Tongue (tissue), 2 donors: ENCODE results near the gene OBI1. TPM values are rescaled to one million over a fixed set of nuclear protein-coding genes. Genes with fewer than 3 reads are reported as not detected.

Source experiments
- DNase-seq: peaks from one replicate; pipeline ENCODE4 v3.0.0-alpha.2; 2015
- total RNA-seq: library from RNA; depleted of rRNA; stranded (reverse); fragments of >200 nt; gene quantifications from one replicate; pipeline ENCODE4 v1.2.3, GENCODE V29; 2014

Gene OBI1
- total RNA-seq, 1 donor from 2014 or later, result 17.7 TPM

DNA sequence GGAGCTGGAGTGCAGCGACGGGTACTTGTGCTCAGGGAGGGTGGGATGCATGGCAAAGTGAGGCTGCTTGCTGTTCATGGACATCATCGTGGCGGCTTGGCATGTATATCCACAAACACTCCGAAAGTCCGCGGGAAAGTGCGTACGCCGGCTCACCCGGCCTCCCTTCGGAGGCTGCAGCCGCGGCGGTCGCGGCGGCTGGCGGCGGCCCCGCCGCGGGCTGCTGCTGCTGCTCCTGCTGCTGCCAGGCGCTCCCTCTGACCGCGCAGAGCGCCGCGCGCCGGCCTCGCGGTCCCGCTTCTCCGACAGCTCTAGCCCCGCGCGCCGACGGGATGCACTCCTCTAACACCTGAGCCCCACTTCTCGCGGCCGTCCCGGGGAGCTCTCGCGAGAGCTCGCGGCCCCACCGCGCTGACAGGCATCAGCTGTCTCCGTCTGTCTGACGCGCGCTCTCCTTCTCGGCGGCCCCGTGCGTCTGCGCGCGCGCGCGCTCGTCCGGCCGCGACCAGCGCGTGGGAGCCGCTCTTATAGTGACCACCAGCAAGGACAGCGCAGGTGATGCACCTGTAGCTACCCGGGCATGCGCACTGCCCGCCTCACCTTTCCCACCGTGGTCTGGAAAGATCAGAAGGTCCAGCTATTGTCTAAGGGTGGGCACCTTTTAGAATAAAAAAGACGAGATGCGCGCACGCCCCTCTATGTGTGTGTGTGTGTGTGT, 55.6 kb downstream of the OBI1 start, which contains the start of gene POU4F1:
TSS of gene POU4F1 (minus strand) at position 313 of the 718 bp plus-strand sequence. CDS start at position 87, 226 bp downstream.
- DNase-seq, result peak; percentile 79

DNA sequence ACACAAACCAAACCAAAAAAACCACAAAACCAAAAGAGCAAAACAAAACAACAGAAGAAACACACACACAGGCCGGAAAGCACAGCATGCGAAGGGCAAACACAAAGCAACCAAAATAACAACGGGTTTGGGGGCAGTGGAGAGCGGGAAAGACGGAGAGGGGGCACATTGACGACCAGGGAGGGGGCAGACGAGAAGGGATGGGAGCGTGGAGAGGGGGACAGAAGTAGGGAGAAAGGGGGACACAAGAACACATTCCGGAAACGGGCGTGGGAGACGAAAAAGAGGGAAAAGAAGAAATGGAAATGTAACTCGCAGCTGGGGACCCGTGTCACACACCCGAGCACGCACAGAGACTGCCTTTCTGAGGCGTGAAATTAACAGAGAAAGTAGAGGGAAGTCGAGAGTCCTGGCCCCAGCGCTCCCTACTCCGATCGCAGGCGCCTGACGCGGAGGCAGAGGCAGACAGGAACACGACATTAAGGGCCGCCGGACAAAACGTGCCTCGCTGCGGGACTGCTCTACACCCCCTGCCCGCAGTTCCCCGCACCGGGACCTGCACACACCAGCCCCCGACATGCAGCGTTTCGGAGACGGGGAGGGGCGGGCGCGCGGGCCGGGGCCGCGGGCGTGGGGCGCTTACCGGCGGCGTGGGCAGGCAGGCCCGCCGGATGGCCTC, 56.3 kb downstream of the OBI1 start:
- DNase-seq, result peak; percentile 32

DNA sequence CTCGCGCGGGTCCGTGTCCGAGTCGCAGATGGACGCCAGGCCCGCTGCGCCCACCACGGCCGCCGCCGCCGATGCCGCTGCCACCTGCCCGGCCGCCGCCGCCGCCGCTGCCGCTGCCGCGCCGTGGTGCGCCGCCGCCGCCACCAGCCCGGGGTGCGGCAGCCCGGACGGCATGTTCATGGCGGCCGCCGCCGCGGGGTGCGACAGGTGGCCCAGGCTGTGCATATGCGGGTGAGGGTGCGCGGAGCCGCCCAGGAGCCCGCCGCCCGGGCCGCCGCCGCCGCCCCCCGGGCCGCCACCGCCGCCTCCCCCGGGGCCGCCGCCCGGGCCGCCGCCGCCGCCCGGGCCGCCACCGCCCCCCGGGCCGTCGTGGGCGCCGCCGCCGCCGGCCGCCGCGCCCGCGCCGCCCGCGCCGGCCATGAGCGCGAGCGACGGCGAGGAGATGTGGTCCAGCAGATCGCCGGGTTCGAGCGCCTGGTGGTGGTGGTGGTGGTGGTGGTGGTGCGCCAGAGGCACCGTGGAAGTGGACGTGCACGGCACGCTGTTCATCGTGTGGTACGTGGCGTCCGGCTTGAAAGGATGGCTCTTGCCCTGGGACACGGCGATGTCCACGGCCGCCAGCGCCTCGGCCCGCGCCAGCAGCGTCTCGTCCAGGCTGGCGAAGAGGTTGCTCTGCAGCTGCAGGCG, 56.9 kb downstream of the OBI1 start:
- no peak for DNase-seq

DNA sequence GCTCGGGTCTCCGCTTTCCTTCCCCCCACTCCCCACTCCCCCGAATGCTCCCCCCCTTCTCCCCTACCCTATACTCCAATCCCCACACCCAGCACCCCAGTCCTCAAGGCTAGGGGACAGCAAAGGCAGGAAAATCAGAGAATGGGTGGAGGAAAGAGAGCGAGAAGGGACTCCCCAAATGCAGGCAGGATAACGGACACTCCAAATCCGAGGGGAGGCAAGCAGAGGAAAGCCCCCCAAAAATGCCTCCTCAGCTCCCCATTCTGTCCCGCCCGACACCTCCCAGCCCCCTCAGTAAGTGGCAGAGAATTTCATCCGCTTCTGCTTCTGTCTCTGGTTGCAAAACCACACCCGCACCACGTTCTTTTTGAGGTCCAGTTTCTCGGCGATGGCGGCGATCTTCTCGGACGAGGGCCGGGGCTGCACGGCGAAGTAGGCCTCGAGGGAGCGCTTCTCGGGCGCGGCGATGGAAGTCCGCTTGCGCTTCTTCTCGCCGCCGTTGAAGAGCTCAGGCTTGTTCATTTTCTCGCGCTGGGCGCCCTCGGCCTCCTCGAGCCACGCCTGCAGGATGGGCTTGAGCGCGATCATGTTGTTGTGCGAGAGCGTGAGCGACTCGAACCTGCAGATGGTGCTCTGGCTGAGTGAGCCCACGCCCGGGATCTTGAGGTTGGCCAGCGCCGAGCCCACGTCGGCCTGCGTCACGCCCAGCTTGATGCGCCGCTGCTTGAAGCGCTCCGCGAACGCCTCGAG, 57.7 kb downstream of the OBI1 start:
- DNase-seq, result peak; percentile 59

DNA sequence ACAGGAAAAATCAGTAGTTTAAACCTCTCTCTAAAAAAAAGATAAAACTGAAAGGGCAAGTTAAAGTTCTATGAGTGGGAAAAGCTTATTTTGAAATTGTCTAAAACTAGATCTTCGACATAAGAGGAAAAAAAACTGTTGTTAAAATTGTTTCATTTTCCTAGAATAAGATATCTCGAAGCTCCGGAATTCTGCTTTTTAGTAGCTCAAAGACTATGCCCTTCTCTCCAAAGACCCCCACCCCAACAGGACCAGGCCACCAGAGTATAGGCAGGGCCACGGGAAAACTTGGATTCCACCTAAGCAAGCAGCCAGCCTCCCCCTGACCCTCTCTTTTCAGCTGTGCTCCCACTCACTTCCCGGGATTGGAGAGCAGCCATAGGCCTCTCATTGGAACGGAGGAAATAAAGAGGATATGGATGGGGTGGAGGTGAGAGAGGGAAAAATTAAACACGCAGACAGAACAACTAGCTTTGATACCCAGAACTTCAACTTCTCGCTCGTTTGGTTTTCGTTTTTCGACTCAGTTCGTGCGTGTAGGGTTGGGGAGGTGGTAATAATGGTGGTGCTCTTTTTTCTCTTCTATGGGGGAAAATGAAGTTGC, 58.6 kb downstream of the OBI1 start:
- peak; percentile 28 for DNase-seq

DNA sequence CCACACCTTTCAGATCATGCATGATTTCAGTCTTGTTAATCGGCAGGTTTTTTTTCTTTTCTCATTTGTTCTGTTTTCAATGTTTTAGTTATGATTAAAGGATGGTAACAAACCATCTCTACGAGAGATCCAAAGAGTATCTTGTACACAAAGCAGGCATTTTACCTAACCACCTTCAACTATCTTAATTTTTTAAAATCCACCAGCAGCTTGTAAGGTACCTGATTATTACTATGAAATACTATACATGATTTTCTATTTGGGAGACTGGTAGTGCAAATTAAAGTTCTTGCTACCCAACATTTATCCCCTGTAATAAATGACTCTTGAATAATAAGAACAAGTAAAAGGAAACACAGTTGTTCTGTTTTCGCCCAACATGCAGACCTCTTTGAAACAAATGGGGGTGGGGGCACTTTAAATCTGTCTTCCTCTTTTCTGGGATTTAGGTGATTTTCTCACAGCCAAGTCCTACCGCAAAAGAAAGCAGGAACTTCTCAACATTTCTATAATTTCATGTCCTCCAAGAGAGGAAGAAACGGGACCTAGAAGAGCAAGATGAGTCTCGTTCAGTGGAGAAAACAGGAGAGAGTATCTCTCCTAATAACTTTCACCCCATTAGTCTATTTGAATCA, 59.2 kb downstream of the OBI1 start:
- DNase-seq, result peak; percentile 35

DNA sequence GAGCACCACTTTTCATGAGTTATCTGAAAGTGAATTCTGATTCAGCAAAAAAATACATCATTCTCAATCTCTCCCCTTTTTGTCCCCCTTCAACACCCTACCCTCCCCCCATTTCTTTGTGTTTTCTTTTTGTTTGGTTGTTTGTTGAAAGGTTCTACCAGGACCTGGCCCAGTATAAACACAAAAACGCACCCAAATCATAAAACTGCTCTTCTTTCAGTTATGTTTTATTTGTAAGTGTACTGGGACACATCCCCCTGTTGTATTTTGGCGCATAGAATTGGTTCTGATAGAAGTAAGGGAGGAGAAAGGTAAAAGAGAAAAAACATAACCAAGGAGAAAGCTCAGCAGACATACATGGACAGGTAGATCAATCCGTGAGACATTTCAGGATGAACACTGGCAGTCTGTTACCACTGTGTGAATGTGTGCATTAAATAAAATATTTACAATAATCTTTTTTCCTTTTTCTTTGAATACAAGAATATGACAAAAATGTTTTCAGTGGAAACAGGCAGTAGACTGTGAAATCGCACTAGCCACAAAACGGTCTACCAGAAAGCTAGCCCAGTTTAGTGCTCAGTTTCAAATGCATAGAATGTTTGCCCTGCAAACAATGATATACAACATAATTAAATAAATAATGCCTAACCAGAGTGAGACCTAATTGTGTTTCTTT, 59.9 kb downstream of the OBI1 start:
- no peak for DNase-seq

DNA sequence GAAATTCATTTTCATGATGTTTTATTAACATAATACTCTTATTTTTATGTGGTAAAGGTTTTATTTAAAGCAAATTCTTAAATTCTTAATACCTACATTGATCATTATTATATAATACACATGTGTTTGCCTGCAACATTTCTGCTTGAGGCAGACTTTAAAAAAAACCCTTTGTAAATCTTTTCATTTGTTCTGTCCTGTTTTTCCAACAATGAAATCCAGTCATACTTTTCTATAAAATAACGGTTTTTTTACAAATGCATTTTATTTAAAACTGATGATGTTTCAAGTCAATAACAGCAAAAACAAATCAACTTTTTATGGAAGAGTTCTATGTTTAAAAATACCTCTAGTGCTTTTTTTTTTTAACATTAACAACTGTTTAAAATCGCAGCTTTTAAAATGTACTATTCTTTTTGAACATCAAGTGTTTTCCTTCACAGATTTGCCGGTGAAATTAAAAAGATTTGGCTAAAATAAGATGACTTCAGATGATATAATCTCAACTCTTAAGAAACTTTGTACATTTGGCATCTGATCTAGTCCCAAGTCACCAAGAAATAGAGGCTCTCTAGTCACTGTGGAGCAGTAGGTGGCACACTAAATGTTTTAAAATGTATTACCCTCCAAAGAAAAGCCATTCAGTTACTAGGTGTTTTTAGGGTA, 60.7 kb downstream of the OBI1 start:
- peak; percentile 37 for DNase-seq

DNA sequence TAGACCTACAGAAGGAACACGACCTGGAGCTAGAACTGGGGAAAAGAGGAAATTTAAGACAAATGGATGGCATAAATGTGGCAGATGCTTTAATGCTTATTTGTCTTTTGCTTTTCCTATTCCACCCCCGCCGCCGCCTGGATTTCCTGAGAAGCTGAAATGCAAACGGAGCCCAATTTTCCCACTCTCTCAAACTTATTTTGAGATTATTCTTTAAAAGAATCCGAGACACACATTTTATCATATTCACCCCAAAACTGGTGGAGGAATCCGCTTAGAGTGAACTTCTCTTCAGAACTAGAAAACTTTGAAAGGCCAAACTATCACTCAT, 61.4 kb downstream of the OBI1 start:
- no peak for DNase-seq

DNA sequence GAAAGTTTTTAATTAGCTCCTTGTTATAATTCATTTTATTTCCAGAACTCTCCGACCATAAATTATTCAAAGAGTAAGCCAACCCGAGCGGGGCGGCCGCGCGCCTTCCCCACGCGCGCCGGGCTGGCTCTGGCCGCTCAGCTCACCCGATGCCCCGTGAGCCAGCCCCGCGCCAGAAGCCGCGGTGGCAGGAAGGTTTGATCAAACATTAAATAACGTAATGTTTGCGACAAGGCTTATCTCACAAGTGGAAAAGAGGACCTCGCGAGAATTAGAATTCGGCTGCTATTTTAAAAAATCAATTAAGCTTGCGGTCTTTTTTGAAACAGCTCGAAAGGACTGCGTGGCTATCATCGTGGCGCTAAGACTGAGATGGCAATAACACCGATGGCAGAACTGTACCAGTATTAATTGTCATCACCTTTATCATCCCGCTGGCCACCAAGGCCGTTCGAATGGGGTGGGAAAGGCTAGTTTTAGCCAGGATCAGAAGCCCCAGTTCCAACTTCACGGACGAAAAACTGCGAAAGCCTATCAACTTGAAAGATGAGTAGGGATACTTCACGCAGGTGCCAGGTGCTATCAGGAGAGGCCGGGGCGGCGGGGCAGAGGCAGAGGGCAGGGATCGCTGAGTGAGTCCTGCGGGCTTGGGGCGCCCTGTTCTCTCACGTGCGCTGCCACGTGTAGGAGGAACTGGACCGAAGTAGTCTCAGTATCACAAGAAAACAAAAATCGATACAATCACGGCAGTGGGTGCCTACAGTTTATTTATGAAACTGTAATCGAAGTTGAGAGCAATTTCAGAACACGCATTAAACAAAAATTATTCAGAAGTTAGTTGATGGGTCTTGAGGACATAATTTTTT, 62.0 kb downstream of the OBI1 start:
- DNase-seq, result peak; percentile 56

DNA sequence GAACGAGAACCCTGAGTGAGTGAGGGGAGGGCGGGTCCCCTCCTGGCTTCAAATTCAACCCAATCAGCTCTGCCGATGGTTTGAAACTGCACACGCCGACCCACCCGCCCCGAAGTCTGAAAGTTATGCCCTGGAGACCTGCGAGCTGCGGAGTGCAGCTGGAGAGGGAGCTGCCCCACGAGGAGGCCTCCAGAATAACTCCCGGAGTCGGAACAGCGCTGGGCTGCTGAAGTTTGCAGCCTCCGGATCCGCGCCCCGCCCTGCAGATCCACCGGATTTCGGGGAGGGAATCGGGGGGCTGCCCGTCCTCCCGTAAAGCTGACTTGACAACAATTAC, 62.6 kb downstream of the OBI1 start:
- DNase-seq, result no peak

DNA sequence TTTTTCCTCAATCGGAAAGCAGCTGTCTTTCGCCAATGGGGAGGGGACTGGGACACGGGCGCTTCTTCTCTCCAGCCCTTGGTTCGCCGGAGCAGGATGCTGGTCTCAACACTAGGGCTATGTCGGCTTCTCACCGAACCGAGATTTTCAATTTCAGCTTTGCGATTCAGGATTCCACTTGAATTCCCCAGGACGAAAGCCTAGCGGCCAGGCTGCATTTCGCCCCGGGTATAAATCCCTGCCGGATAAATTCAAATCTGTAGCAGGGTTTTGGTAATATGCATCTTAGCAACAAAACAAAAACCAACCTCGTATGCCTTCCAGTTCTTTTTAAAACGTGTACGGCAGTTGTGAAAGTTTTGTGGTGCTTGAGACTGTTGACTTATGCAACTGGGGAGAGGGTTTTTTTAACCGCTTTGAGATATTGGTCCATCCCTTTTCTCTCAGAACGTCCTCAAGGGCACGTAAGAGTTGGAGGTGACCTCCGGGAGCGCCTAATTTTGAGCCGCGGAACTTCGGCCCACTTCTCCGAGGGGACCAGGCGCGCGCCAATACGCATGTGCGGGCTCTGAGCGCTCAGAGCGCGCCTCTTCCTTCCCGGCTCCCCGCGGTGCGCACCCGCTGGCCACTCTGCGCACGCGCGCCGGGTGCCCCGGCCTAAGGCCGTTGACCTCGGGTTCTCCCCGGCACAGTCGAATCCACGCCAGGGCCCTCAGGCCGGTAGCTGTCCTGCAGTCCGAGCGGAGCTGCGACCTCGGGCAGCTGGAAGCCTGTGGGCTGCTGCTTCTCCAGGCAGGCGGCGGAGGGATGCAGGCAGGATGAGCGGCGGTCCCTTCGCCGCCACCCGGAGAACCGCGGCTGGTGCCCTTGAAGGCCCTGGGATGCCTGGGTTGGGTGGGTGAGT, 63.2 kb downstream of the OBI1 start:
- DNase-seq, result peak; percentile 58

DNA sequence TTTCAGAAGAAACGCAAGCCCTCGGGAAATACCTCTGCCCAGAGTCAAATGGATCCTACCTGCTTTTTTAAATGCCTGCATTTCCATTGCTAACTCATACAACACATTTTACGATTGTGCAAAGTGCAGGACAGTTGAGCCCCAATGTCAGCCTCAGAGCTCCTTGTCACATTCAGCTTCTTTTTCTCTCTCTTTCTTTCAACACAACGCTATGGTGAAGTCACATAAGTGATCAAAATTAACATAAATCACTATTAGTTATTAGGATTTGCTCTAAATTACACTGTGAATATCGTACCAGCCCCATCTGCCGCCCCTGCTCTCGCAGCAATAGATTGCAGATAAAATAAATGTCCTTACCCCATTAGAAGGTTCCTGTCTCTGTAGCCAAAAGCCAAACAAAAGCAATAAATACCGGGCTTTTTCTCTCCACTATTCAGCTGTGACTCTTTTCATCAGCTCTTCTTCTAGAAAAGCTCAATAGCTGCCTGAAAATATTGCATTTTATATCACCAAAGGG, 64.4 kb downstream of the OBI1 start:
- DNase-seq, result peak; percentile 9

DNA sequence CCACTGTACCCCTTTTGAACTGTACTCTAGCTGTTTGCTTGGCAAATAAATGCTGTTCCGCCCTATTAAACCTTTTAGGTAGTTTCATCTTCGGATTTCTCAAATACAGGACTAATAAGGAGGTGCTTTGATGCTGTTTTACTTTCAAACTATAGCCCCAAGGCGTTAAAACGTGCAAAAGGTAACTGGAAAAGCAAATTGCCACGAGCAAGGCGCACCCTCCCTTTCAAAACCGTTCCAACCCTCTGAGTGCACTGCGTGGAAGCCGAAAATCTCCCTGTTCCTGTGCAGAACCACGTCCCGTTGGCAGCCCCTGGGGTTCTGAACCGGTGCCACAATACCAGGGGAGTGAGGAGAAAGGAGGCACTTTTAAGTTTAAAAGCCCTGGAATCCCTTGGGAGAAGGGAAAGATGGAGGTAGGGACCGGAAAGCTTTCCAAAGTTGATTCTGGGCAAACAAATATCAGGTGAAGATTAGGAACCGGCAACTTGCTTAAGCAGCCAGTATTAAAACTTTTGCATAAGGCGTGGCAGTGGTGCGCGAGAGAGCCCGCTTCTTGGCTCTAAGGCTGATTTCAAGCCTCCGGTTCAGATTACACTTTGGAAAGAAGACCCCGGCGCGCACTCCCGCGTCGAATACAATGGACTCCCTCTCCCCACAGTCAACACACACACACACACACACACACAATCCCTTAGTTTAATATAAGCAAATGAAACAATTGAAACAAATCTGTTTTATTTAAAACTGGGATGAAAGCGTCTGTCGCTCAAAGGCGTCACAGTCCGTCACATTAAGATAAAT, 65.1 kb downstream of the OBI1 start:
- DNase-seq, result peak; percentile 37

DNA sequence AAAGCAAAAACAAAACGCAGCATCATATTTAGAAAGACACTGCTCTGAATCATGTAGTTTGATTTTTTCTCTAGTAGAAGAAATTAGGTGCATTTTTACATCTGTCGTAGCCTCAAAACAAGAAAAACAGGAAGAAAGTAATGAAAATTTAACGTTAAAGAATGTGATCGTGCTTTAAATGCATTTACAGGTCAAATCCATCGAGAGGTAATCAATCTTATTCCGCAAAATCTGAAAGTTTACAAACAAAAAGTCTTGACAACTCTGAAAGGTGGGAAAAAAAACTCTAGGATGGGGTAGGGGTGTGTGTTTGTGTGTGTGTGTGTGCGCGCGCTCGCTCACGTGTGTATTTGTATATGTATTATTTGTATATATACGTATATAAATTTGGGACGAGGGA, 65.8 kb downstream of the OBI1 start:
- peak; percentile 7 for DNase-seq

DNA sequence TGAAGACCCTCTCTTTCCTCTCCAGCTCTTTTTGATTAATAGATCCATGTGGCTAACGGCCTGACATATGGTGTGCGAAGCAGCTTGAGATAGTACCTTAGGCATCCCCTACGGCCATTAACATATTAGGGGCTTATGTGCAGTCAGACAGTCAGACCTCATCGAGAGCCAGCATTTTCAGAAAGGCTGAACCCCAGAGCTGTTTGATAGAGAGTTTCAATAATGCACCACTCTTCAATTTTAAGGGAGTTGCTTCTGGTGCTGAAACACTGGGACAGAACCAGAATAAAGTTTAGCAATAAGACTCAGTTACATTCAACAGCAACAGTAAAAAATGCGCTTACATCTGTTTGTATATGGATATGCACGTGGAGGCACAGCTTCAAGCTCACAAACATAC, 66.4 kb downstream of the OBI1 start:
- DNase-seq, result peak; percentile 5

DNA sequence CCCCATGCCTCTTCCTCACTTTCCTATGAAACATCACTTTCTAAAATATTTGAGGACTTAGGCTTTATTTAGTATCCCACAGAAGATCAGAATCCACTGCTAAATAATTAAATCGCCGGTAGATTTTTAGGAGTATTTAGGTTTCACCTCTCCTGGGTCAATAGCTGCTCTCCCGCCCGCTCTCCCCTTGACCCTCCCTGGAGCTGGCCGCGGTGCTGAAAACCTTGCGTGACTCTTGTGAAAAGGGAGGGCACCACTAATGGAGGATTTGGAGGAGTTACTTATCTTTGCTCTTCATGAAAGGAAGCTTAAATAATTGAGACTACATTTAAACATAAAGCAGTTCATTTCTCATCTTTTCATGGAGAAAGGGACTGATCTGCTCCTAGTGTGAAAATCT, 69.7 kb downstream of the OBI1 start:
- DNase-seq, result peak; percentile 86
